H9 (cell line): ENCODE measurements around the gene RIPK4. TPM values are rescaled to one million over a fixed set of nuclear protein-coding genes. Genes with fewer than 3 reads are reported as not detected.

Experiments used
- DNase-seq: peaks from one replicate; pipeline ENCODE4 v3.0.0-alpha.2; 2017
- H2AFZ ChIP-seq: one replicate; pipeline ENCODE4 v1.6.1; 2013; ENCODE audit warnings: mild to moderate bottlenecking, low read length, control low read depth, moderate library complexity
- H2AK5ac ChIP-seq: 2 replicates; pipeline ENCODE4 v1.6.1; 2013; ENCODE audit warnings: low read length, control low read depth, mixed read lengths; ENCODE audit not compliant: insufficient read length
- H2BK120ac ChIP-seq: one replicate; pipeline ENCODE4 v1.6.1; 2013; ENCODE audit warnings: low read depth, mild to moderate bottlenecking, low read length, control low read depth, inconsistent platforms; ENCODE audit not compliant: poor library complexity, severe bottlenecking
- H2BK12ac ChIP-seq: 2 replicates; pipeline ENCODE4 v1.6.1; 2013; ENCODE audit warnings: low read length, control low read depth, mixed read lengths, low read depth; ENCODE audit not compliant: insufficient read length
- H2BK15ac ChIP-seq: 2 replicates; pipeline ENCODE4 v1.6.1; 2013; ENCODE audit warnings: low read depth, low read length, control low read depth
- H2BK20ac ChIP-seq: one replicate; pipeline ENCODE4 v1.6.1; 2013; ENCODE audit warnings: low read depth, mild to moderate bottlenecking, low read length, control low read depth, inconsistent platforms; ENCODE audit not compliant: poor library complexity, severe bottlenecking
- H2BK5ac ChIP-seq: 2 replicates; pipeline ENCODE4 v1.6.1; 2013; ENCODE audit warnings: low read length, control low read depth, mixed read lengths; ENCODE audit not compliant: insufficient read length
- H3K14ac ChIP-seq: 2 replicates; pipeline ENCODE4 v1.6.1; 2013; ENCODE audit warnings: low read length, control low read depth; ENCODE audit not compliant: insufficient read depth
- H3K18ac ChIP-seq: 2 replicates; pipeline ENCODE4 v1.6.1; 2013; ENCODE audit warnings: low read depth, mild to moderate bottlenecking, mixed read lengths, low read length, control low read depth; ENCODE audit not compliant: insufficient read length
- H3K23ac ChIP-seq: 2 replicates; pipeline ENCODE4 v1.6.1; 2013; ENCODE audit warnings: low read length, control low read depth, mixed read lengths, low read depth; ENCODE audit not compliant: insufficient read length
- H3K23me2 ChIP-seq: 2 replicates; pipeline ENCODE4 v1.6.1; 2013; ENCODE audit warnings: low read depth, mild to moderate bottlenecking, mixed read lengths, low read length, control low read depth; ENCODE audit not compliant: insufficient read length, poor library complexity, severe bottlenecking
- H3K27ac ChIP-seq: 2 replicates; pipeline ENCODE4 v1.5.1; 2013; ENCODE audit warnings: low read length, control low read depth, mixed read lengths, low read depth; ENCODE audit not compliant: insufficient read length
- H3K27me3 ChIP-seq: 2 replicates; pipeline ENCODE4 v1.6.1; 2013; ENCODE audit warnings: low read length, control low read depth, inconsistent platforms; ENCODE audit not compliant: insufficient read depth
- H3K4ac ChIP-seq: 2 replicates; pipeline ENCODE4 v1.6.1; 2013; ENCODE audit warnings: low read depth, mild to moderate bottlenecking, control low read depth, inconsistent platforms, low read length, moderate library complexity
- H3K4me1 ChIP-seq: 2 replicates; pipeline ENCODE4 v1.6.1; 2013; ENCODE audit warnings: low read length, control low read depth, inconsistent platforms; ENCODE audit not compliant: insufficient read depth
- H3K4me2 ChIP-seq: 2 replicates; pipeline ENCODE4 v1.6.1; 2013; ENCODE audit warnings: low read length, control low read depth, mixed read lengths; ENCODE audit not compliant: insufficient read length, insufficient read depth
- H3K56ac ChIP-seq: 2 replicates; pipeline ENCODE4 v1.6.1; 2013; ENCODE audit warnings: low read depth, mild to moderate bottlenecking, mixed read lengths, low read length, control low read depth; ENCODE audit not compliant: insufficient read length
- H3K79me1 ChIP-seq: 2 replicates; pipeline ENCODE4 v1.6.1; 2013; ENCODE audit warnings: low read depth, mild to moderate bottlenecking, moderate library complexity, low read length, control low read depth, inconsistent platforms; ENCODE audit not compliant: insufficient read depth, poor library complexity, severe bottlenecking
- H3K79me2 ChIP-seq: 2 replicates; pipeline ENCODE4 v1.6.1; 2013; ENCODE audit warnings: low read length, control low read depth, inconsistent platforms; ENCODE audit not compliant: insufficient read depth
- H3K9ac ChIP-seq: 2 replicates; pipeline ENCODE4 v1.6.1; 2013; ENCODE audit warnings: low read length, control low read depth, mixed read lengths; ENCODE audit not compliant: insufficient read length; ENCODE audit errors: extremely low read depth
- H3K9me3 ChIP-seq: one replicate; pipeline ENCODE4 v1.6.1; 2013; ENCODE audit warnings: low read depth, low read length, inconsistent platforms; ENCODE audit not compliant: control insufficient read depth
- H3T11ph ChIP-seq: one replicate; pipeline ENCODE4 v1.6.1; 2013; ENCODE audit warnings: mild to moderate bottlenecking, low read length, control low read depth, inconsistent platforms
- H4K20me1 ChIP-seq: one replicate; pipeline ENCODE4 v1.6.1; 2013; ENCODE audit not compliant: control insufficient read depth, insufficient read length, insufficient read depth
- H4K5ac ChIP-seq: 2 replicates; pipeline ENCODE4 v1.6.1; 2013; ENCODE audit warnings: low read depth, mild to moderate bottlenecking, mixed read lengths, low read length, control low read depth; ENCODE audit not compliant: insufficient read length
- H4K8ac ChIP-seq: replicated peaks from 2 replicates; pipeline ENCODE4 v1.6.1; 2013; ENCODE audit warnings: low read length, control low read depth, mixed read lengths, low read depth; ENCODE audit not compliant: insufficient read length
- H4K91ac ChIP-seq: 2 replicates; pipeline ENCODE4 v1.6.1; 2013; ENCODE audit warnings: low read depth, mild to moderate bottlenecking, moderate library complexity, mixed read lengths, low read length, control low read depth; ENCODE audit not compliant: insufficient read length
- H3K27ac Mint-ChIP-seq, 3 experiments: 2 replicates in 2 of 3; 3 replicates in 1 of 3; pipeline ENCODE4 v1.8.0; 2020 to 2021; ENCODE audit warnings: mixed read lengths in 3 of 3, mild to moderate bottlenecking in 1 of 3, moderate library complexity in 1 of 3
- H3K27me3 Mint-ChIP-seq: 2 replicates; pipeline ENCODE4 v1.8.0; 2021; ENCODE audit warnings: low read depth, mild to moderate bottlenecking, moderate library complexity, mixed read lengths
- H3K36me3 Mint-ChIP-seq, 3 experiments: 2 replicates in 2 of 3; 3 replicates in 1 of 3; pipeline ENCODE4 v1.8.0; 2020 to 2021; ENCODE audit warnings: low read depth in 3 of 3, mixed read lengths in 3 of 3; ENCODE audit not compliant: insufficient read depth in 1 of 3
- H3K4me1 Mint-ChIP-seq, 2 experiments: 2 replicates each; pipeline ENCODE4 v1.8.0; 2020; ENCODE audit warnings: mixed read lengths in 2 of 2
- H3K4me3 Mint-ChIP-seq, 2 experiments: 2 replicates in 1 of 2; 3 replicates in 1 of 2; pipeline ENCODE4 v1.8.0; 2020 to 2021; ENCODE audit warnings: mild to moderate bottlenecking in 2 of 2, mixed read lengths in 2 of 2, moderate library complexity in 1 of 2
- H3K9me3 Mint-ChIP-seq, 2 experiments: 2 replicates in 1 of 2; 3 replicates in 1 of 2; pipeline ENCODE4 v1.8.0; 2020; ENCODE audit warnings: mild to moderate bottlenecking in 2 of 2, mixed read lengths in 2 of 2, moderate library complexity in 1 of 2
- CTCF ChIP-seq: fragments of 200-600 bp; sonication (generic); conservative IDR thresholded peaks from 3 replicates; pipeline ENCODE4 v1.8.0; 2021; ENCODE audit warnings: antibody characterized with exemption, mild to moderate bottlenecking
- WGBS: extraction: QIAGEN DNeasy Blood & Tissue Kit; methylation state at CpG from one replicate; pipeline ENCODE4 v1.1.7; 2013; ENCODE audit warnings: missing lambda C conversion rate, low lambda C conversion rate, mixed read lengths; ENCODE audit not compliant: insufficient read length; ENCODE audit errors: extremely low coverage; 5-methylcytosine and 5-hydroxymethylcytosine counted together
- total RNA-seq: library from RNA; stranded (reverse); gene quantifications from 2 replicates; pipeline ENCODE4 v1.2.1, GENCODE V29; 2021

The RIPK4 gene
- total RNA-seq, 1 experiment from 2014 or later: 2.9 TPM

GRCh38 chr21:41699311-41699710, 67.5 kb downstream of the RIPK4 start:
- Histone ChIP-seq H3K23me2 (no peaks in the 10 kb centered on the region), H4K91ac (no peak overlapping the region)

More at GRCh38 chr21:41699311-41699710, 67.5 kb downstream of the RIPK4 start:
- no peak overlapping the region for H3K14ac ChIP-seq
- H3T11ph ChIP-seq: no peak overlapping the region
- H3K9me3 Mint-ChIP-seq: no peaks in the 10 kb centered on the region
- H3K36me3 Mint-ChIP-seq: 0 out of 7 replicates have a peak, but pooled peaks cover 0 to 1% (median 0%) of the 10 kb centered on the region in 3 experiments
- H2BK20ac ChIP-seq: no peak overlapping the region
- H3K4ac ChIP-seq: no peak overlapping the region
- peaks cover 2% of the 10 kb centered on the region; the same call in 1 of the 2 replicates for H3K27me3 ChIP-seq
- no peak for TF ChIP-seq CTCF
- H3K4me1 Mint-ChIP-seq: peaks cover 2 to 7% of the 10 kb centered on the region in 2 experiments; a peak in 3 of 4 replicates
- no peak overlapping the region for H4K5ac ChIP-seq
- no peak overlapping the region for H2AFZ ChIP-seq
- H3K79me1 ChIP-seq: no peaks in the 10 kb centered on the region
- H2AK5ac ChIP-seq: no peak overlapping the region
- H3K23ac ChIP-seq: no peak overlapping the region
- H2BK12ac ChIP-seq: no peak overlapping the region
- H3K18ac ChIP-seq: no peak overlapping the region
- H3K27ac ChIP-seq: no peak overlapping the region
- H3K9ac ChIP-seq: no peak overlapping the region
- no CpG with 5 or more reads among the region's 10 CpGs for WGBS
- H2BK15ac ChIP-seq: no peak overlapping the region
- H3K27me3 Mint-ChIP-seq: peaks cover 13% of the 10 kb centered on the region
- no peak overlapping the region; a peak in 1 of 7 replicates for H3K27ac Mint-ChIP-seq
- H2BK120ac ChIP-seq: no peak overlapping the region
- DNase-seq: no peak
- H3K79me2 ChIP-seq: no peaks in the 10 kb centered on the region
- H3K56ac ChIP-seq: no peak overlapping the region
- no peaks in the 10 kb centered on the region for H3K4me1 ChIP-seq
- H3K4me2 ChIP-seq: no peak overlapping the region
- no peaks in the 10 kb centered on the region for H4K20me1 ChIP-seq
- H3K4me3 Mint-ChIP-seq: no peak overlapping the region; a peak in 1 of 5 replicates
- H4K8ac ChIP-seq: no peak overlapping the region
- H3K9me3 ChIP-seq: no peaks in the 10 kb centered on the region
- H2BK5ac ChIP-seq: no peak overlapping the region
